A673 (cell line): ENCODE data around the gene COQ10B. TPM values are rescaled to one million over a fixed set of nuclear protein-coding genes. Genes with fewer than 3 reads are reported as not detected.

ENCODE experiments used
- Bru-seq: library from RNA; stranded (reverse); fragments of 400-500 nt; gene quantifications from one replicate; lab custom pipeline; 2021; lab: Mats Ljungman, UMichigan
- BruChase-seq, 2 experiments: library from RNA; stranded (reverse); fragments of 400-500 nt; gene quantifications; one replicate each; lab custom pipeline; 2021; lab: Mats Ljungman, UMichigan
- BruUV-seq: library from RNA; stranded (reverse); fragments of 400-500 nt; replicated peaks from 2 replicates; lab custom pipeline; 2021; lab: Mats Ljungman, UMichigan
- CTCF ChIA-PET: fragments of 300-600 bp; sonication (Branson Sonifier 250); formaldehyde crosslinking; loops from one replicate; lab custom pipeline; 2022; ENCODE audit warnings: antibody characterized with exemption; lab: Charles Lee
- POLR2A ChIA-PET: fragments of 300-600 bp; sonication (Branson Sonifier 250); formaldehyde crosslinking; loops from one replicate; lab custom pipeline; 2022; ENCODE audit warnings: antibody characterized with exemption; ENCODE audit not compliant: low non-redundant PET; lab: Charles Lee
- DNase-seq: peaks from one replicate; pipeline ENCODE4 v3.0.0-alpha.2; 2015; ENCODE audit warnings: low spot score
- H3K27ac ChIP-seq: fragments of 200-600 bp; sonication (generic); 2 replicates; pipeline ENCODE4 v1.5.1; 2016; ENCODE audit warnings: mixed run types, low read depth, mild to moderate bottlenecking, mixed read lengths, antibody characterized with exemption, low read length; ENCODE audit not compliant: poor library complexity, severe bottlenecking
- H3K27me3 ChIP-seq: fragments of 200-600 bp; sonication (generic); replicated peaks from 2 replicates; pipeline ENCODE4 v1.6.1; 2017; ENCODE audit warnings: mixed run types, low read depth, mild to moderate bottlenecking, mixed read lengths, antibody characterized with exemption, low read length; ENCODE audit not compliant: insufficient read depth, poor library complexity
- H3K36me3 ChIP-seq: fragments of 200-600 bp; sonication (generic); 2 replicates; pipeline ENCODE4 v1.6.1; 2016; ENCODE audit warnings: mixed run types, mild to moderate bottlenecking, mixed read lengths, antibody characterized with exemption, low read length; ENCODE audit not compliant: insufficient read depth, poor library complexity, severe bottlenecking
- H3K4me1 ChIP-seq: fragments of 200-600 bp; sonication (generic); 2 replicates; pipeline ENCODE4 v1.6.1; 2017; ENCODE audit warnings: mixed run types, mild to moderate bottlenecking, mixed read lengths, antibody characterized with exemption, low read length; ENCODE audit not compliant: insufficient read depth, poor library complexity, severe bottlenecking
- H3K4me3 ChIP-seq: fragments of 200-600 bp; sonication (generic); 2 replicates; pipeline ENCODE4 v1.5.1; 2016; ENCODE audit warnings: low read depth, mixed run types, mild to moderate bottlenecking, mixed read lengths, low read length; ENCODE audit not compliant: poor library complexity, severe bottlenecking
- H3K9me3 ChIP-seq: fragments of 200-600 bp; sonication (generic); 2 replicates; pipeline ENCODE4 v1.6.1; 2016; ENCODE audit warnings: mixed run types, low read depth, mild to moderate bottlenecking, mixed read lengths, antibody characterized with exemption, low read length; ENCODE audit not compliant: poor library complexity, severe bottlenecking
- CTCF ChIP-seq: fragments of 300-800, 200-600 bp; sonication (generic); conservative IDR thresholded peaks from 2 replicates; pipeline ENCODE4 v1.5.1; 2017; ENCODE audit warnings: low read depth, mild to moderate bottlenecking, antibody characterized with exemption, low read length, moderate library complexity, mixed read lengths
- EZH2 ChIP-seq: fragments of 200-600 bp; sonication (generic); IDR thresholded peaks from 2 replicates; pipeline ENCODE4 v1.6.1; 2017; ENCODE audit warnings: borderline replicate concordance, low read depth, mild to moderate bottlenecking, mixed read lengths, antibody characterized with exemption, low read length; ENCODE audit not compliant: poor library complexity, severe bottlenecking
- intact Hi-C: fragments of 100-400 bp; cut with micrococcal nuclease; formaldehyde crosslinking; loops from one replicate; pipeline ENCODE4 v1.10.0; 2022; ENCODE audit not compliant: unreplicated experiment
- long read RNA-seq: library from polyadenylated mRNA; stranded (forward); transcript quantifications from one replicate; pipeline ENCODE4 v2.0.0, GENCODE V29; 2022
- total RNA-seq: library from RNA; stranded (reverse); gene quantifications from 2 replicates; pipeline ENCODE4 v1.2.3, GENCODE V29; 2021

COQ10B gene
- total RNA-seq, result 15.2 and 17.1 TPM in 2 replicates
- percentile 70 among the genes with signal in this experiment for Bru-seq, nascent RNA
- BruChase-seq, experiment 1, labeled RNA remaining after a 2-hour chase, result percentile 76 among the genes with signal in this experiment
- percentile 65 among the genes with signal in this experiment for BruChase-seq, experiment 2, labeled RNA remaining after a 6-hour chase
- long read RNA-seq, transcript COQ10B-201 (5 exons, 2,239 nt), result major isoform, 51 of 55 reads
- long read RNA-seq, partial matches to known transcripts, result 0 of 55 reads
- long read RNA-seq, other reads (novel, unspliced or antisense), result 2 of 55 reads

- Histone ChIP-seq H3K4me1 (no peaks in the 10 kb centered on the region), H3K27ac (peak within 1 kb of the TSS; percentile 92), H3K9me3 (no peaks in the 10 kb centered on the region), H3K27me3 (no peaks in the 10 kb centered on the region), H3K4me3 (peak within 1 kb of the TSS; percentile 86), H3K36me3 (no peaks in the 10 kb centered on the region)
- POLR2A ChIA-PET, result interaction anchor here (0.6 kb wide), 1 partner anchor 18 kb away, joined by 4 read pairs; the partner anchor contains the start of gene SF3B1
- CTCF ChIA-PET, result interaction anchor here (0.8 to 0.9 kb wide), 2 partner anchors 18 to 47 kb away, joined by 3 read pairs; partner anchors contain the start of genes HSPD1, HSPE1 and SF3B1
- intact Hi-C loops, result loop anchor here (2.0 kb wide), 1 partner anchor 47 kb away; the partner anchor contains the start of gene HSPE1
- BruUV-seq, result no TSS peak
- DNase-seq, result peak; percentile 99
- TF ChIP-seq CTCF, result peak; percentile 49
- TF ChIP-seq EZH2, result no peak
Measured at GRCh38 chr2:197453123-197453913, at the start of gene COQ10B. Gene COQ10B (plus strand): TSS chr2:197453552. CDS start chr2:197453561, 9 bp downstream.

GRCh38 chr2:197405582-197405981, 47.8 kb upstream of the COQ10B start:
- Histone ChIP-seq H3K27ac (no peak overlapping the region), H3K4me1 (no peaks in the 10 kb centered on the region), H3K27me3 (no peaks in the 10 kb centered on the region), H3K9me3 (no peaks in the 10 kb centered on the region), H3K4me3 (no peak overlapping the region), H3K36me3 (peaks cover 98% of the 10 kb centered on the region)
- intact Hi-C loops, result loop anchor here (5.0 kb wide), 1 partner anchor 92 kb away; the partner anchor contains the start of gene HSPD1
- TF ChIP-seq EZH2, result no peak
- no peak for TF ChIP-seq CTCF
- no TSS peak for BruUV-seq
- DNase-seq, result no peak
- ChIA-PET CTCF (no interaction called here), POLR2A (no interaction called here)

GRCh38 chr2:197414039-197414438, 39.3 kb upstream of the COQ10B start:
- intact Hi-C loops, result no loop called here
- H3K9me3 ChIP-seq, result no peaks in the 10 kb centered on the region
- BruUV-seq, result no TSS peak
- ChIA-PET CTCF (no interaction called here), POLR2A (no interaction called here)
- H3K27me3 ChIP-seq, result no peaks in the 10 kb centered on the region
- H3K4me3 ChIP-seq, result no peak overlapping the region
- no peak for TF ChIP-seq CTCF
- TF ChIP-seq EZH2, result no peak
- no peaks in the 10 kb centered on the region for H3K4me1 ChIP-seq
- H3K27ac ChIP-seq, result no peak overlapping the region
- no peak for DNase-seq
- H3K36me3 ChIP-seq, result peaks cover 92% of the 10 kb centered on the region
